ENCODE data around the gene E2F6. TPM values are rescaled to one million over a fixed set of nuclear protein-coding genes. Genes with fewer than 3 reads are reported as not detected.

The E2F6 gene
- total and polyA plus RNA-seq, 2 of the 4 experiments (the other 2 are of a cell fraction), result 8.2 to 10.9 TPM

DNA sequence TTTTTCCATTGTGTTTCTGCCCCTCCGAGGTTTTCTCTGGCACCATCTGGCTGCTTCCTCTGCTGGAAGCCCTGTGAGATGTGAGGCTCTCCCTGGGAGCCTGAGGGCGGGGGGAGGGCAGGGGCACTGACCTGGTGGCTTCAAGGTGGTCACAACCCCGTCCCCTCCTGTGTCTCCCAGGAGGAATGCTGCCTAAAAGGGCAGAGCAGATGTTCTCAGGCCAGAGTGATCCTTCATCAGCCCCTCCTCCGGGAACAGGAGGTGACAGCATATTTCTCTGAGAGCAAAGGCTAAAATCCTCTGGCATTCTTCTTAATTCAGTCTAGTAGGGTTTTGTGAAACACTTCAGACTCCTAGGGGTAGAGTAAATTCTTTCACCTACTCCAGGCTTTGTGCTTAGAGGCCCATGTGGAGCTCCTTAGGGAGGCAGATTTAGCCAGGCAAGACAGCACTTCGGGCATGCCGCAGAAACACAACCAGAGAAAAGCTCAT lies 49.6 kb upstream of the E2F6 start:
- Histone ChIP-seq H3K23ac (ENCODE audit: low read depth, low read length) (no peak overlapping the region), H4K8ac (ENCODE audit: low read depth in 2 of 2, low read length in 2 of 2) (no peak overlapping the region), H2BK120ac (ENCODE audit: low read depth, low read length) (no peak overlapping the region), H3K4me3 (ENCODE audit: insufficient read depth, low read depth, low read length) (no peak overlapping the region), H3K27me3 (ENCODE audit: control insufficient read depth, insufficient read depth, low read length) (peaks cover 46% of the 10 kb centered on the region), H3K9ac (ENCODE audit: low read depth, low read length) (no peak overlapping the region), H3K56ac (ENCODE audit: extremely low read depth, insufficient read depth, low read length) (no peak overlapping the region; the same call in 1 of the 2 replicates), H2AK5ac (ENCODE audit: low read depth, low read length) (no peak overlapping the region), H3K9me1 (ENCODE audit: insufficient read depth, low read length) (no peaks in the 10 kb centered on the region), H2AFZ (replicated peaks; ENCODE audit: low read length, poor library complexity) (no peak overlapping the region), H3K4me2 (ENCODE audit: low read depth, low read length) (no peak overlapping the region), H3K4me1 (ENCODE audit: control insufficient read depth, insufficient read depth, low read length) (no peaks in the 10 kb centered on the region), H3K14ac (replicated peaks; ENCODE audit: low read depth, low read length) (no peak overlapping the region), H3K79me1 (ENCODE audit: low read depth in 1 of 2, low read length in 2 of 2) (no peaks in the 10 kb centered on the region), H4K5ac (ENCODE audit: low read depth, low read length) (no peak overlapping the region), H3K4ac (ENCODE audit: low read depth, low read length) (no peak overlapping the region), H3K27ac (ENCODE audit: insufficient read depth, low read length) (no peak overlapping the region), H4K20me1 (ENCODE audit: insufficient read depth, low read length) (no peaks in the 10 kb centered on the region; the same call in 1 of the 2 replicates), H2AK9ac (replicated peaks; ENCODE audit: low read depth, low read length, poor library complexity) (no peak overlapping the region), H3K18ac (ENCODE audit: low read depth, low read length) (no peak overlapping the region), H2BK20ac (ENCODE audit: low read depth, low read length) (no peak overlapping the region), H2BK15ac (ENCODE audit: low read depth, low read length) (no peak overlapping the region), H3K36me3 (ENCODE audit: control insufficient read depth, insufficient read depth, low read length) (no peaks in the 10 kb centered on the region), H4K91ac (ENCODE audit: insufficient read depth, low read depth, low read length) (no peak overlapping the region), H3K9me3 (ENCODE audit: control insufficient read depth, insufficient read depth, low read length) (no peaks in the 10 kb centered on the region), H2BK5ac (ENCODE audit: low read depth, low read length, poor library complexity, severe bottlenecking) (no peak overlapping the region)
- intact Hi-C loops (cut with micrococcal nuclease), result no loop called here
- POLR2A ChIA-PET (ENCODE audit: unreplicated experiment), result no interaction called here
- no TSS peak for BruUV-seq (replicated peaks)
- ATAC-seq (ENCODE audit: low read depth), result no peak
- TF ChIP-seq CEBPB (IDR thresholded peaks at IDR 0.05; ENCODE audit: low read depth, low read length), result no peak
- no peak for TF ChIP-seq RAD21 (IDR thresholded peaks at IDR 0.05; ENCODE audit: low read length)
- no peak for TF ChIP-seq SMC3 (IDR thresholded peaks at IDR 0.05; ENCODE audit: low read depth, low read length)
- no peak for TF ChIP-seq MXI1 (IDR thresholded peaks at IDR 0.05; ENCODE audit: borderline replicate concordance, low read depth, low read length)
- TF ChIP-seq, protein P1, sequence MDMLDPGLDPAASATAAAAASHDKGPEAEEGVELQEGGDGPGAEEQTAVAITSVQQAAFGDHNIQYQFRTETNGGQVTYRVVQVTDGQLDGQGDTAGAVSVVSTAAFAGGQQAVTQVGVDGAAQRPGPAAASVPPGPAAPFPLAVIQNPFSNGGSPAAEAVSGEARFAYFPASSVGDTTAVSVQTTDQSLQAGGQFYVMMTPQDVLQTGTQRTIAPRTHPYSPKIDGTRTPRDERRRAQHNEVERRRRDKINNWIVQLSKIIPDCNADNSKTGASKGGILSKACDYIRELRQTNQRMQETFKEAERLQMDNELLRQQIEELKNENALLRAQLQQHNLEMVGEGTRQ (IDR thresholded peaks at IDR 0.05; ENCODE audit: low read depth, low read length), result no peak
- no peak for TF ChIP-seq FOS (IDR thresholded peaks at IDR 0.05; ENCODE audit: low read depth, low read length)
- in situ Hi-C loops (cut with MboI; ENCODE audit: low sequenced_read_pairs), result no loop called here
- dilution Hi-C loops (cut with HindIII; ENCODE audit: low sequenced_read_pairs, unreplicated experiment), result no loop called here
- no peak for DNase-seq
- CTCF ChIA-PET, result interaction anchor here (0.6 kb wide), 1 partner anchor 32 kb away, joined by 3 read pairs; no protein-coding TSS in a partner anchor
- no CpG with 5 or more reads among the region's 6 CpGs for WGBS, 2 experiments (ENCODE audit: extremely low coverage in 2 of 2, insufficient read length in 1 of 2)
